HG03039 (cell line): Measurements from ENCODE around the gene TREH.
A peak's percentile ranks its signal among the peaks of the same experiment; 100 is the strongest.
"Not testable (repeated sequence)": the region's sequence is repeated elsewhere in the genome, so short reads cannot be mapped to it uniquely, and the experiment has no call there.

Experiments used
- ATAC-seq: cut with Tn5 transposase; IDR thresholded peaks from one replicate; pipeline ENCODE4 v1.9.1; 2021; ENCODE audit warnings: mild to moderate bottlenecking, moderate library complexity; ENCODE audit not compliant: unreplicated experiment

TREH gene, protein sequence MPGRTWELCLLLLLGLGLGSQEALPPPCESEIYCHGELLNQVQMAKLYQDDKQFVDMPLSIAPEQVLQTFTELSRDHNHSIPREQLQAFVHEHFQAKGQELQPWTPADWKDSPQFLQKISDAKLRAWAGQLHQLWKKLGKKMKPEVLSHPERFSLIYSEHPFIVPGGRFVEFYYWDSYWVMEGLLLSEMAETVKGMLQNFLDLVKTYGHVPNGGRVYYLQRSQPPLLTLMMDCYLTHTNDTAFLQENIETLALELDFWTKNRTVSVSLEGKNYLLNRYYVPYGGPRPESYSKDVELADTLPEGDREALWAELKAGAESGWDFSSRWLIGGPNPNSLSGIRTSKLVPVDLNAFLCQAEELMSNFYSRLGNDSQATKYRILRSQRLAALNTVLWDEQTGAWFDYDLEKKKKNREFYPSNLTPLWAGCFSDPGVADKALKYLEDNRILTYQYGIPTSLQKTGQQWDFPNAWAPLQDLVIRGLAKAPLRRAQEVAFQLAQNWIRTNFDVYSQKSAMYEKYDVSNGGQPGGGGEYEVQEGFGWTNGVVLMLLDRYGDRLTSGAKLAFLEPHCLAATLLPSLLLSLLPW

GRCh38 chr11:118679483-118679882, at the start of gene TREH:
Gene TREH (minus strand): TSS chr11:118679650. CDS start chr11:118679627, 23 bp downstream.
- no peak for ATAC-seq

DNA sequence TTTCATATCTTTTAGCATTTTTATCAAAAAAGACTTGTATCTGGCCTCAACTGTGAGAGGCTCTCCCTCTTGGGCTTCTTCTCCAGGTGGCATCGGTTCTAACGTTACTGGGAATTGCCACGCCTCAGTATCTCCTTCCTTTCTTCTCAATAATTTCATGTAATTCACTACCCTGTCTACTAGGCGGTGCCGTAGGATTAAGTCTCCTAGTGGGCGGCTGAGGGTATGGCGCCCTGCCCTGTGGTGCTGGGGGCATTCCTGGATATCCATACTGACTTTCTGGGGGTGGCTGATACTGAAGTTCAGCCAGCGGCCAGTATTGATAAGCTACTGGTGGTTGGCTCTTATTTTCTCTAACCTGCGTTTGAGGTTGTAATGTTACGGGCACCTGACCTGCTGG, 48.7 kb upstream of the TREH start:
- ATAC-seq, result not testable (repeated sequence)

- not testable (repeated sequence) for ATAC-seq
Observed at GRCh38 chr11:118727721-118728066, 48.2 kb upstream of the TREH start.

DNA sequence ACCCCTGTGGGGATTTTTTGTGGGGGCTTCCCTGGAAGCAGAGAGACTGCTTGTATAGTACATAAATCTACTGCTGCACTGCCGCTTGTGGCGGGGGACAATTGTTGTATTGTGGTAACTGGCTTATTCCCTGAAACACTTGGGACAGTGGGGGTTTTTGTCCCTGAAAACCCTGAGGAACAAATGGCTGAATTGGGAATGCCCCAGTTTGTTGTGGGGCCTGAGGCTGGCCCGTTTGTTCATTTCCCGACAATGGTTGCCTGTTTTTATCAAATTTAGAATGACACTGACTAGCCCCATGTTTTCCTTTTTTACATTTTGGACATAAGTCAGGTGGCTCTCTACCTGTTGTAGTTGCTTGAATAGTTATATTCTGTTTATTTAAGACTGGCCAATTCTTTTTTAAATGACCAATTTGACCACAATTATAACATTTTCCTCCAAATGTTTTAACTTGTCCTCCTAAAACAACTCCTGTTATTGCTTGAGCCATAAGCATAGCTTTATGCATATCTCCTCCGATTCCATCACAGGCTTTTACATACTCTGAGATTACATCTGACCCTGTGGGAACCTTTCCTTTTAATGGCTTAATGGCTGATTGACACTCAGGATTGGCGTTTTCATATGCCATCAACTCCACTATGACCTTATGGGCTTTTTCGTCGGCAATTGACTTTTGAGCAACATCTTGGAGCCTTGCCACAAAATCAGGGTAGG, 47.7 kb upstream of the TREH start:
- not testable (repeated sequence) for ATAC-seq

DNA sequence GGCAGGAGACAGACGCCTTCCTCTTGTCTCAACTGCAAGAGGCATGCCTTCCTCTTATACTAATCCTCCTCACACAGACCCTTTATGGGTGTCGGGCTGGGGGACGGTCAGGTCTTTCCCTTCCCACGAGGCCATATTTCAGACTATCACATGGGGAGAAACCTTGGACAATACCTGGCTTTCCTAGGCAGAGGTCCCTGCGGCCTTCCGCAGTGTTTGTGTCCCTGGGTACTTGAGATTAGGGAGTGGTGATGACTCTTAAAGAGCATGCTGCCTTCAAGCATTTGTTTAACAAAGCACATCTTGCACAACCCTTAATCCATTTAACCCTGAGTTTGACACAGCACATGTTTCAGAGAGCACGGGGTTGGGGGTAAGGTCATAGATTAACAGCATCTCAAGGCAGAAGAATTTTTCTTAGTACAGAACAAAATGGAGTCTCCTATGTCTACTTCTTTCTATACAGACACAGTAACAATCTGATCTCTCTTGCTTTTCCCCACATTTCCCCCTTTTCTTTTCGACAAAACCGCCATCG, 42.1 kb upstream of the TREH start:
- not testable (repeated sequence) for ATAC-seq

DNA sequence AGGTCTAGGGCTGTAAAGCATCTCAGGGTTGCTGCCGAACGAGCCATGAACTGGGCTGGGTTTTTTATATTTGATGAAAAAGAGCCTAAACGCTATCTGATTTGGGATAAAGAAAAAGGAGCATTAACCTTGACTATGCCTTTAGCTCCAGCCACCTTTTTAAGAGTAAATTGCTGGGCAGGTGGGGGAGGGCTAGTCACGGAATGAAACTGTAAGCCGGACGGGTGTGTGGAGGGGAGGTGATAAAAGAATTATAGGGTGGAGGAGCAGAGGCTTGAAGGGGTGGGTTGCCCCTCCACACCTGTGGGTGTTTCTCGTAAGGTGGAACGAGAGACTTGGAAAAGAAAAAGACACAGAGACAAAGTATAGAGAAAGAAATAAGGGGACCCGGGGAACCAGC, 41.3 kb upstream of the TREH start:
- not testable (repeated sequence) for ATAC-seq

GRCh38 chr11:118720078-118720477, 40.6 kb upstream of the TREH start:
- not testable (repeated sequence) for ATAC-seq

GRCh38 chr11:118718562-118718961, 39.1 kb upstream of the TREH start:
- ATAC-seq, result not testable (repeated sequence)

- not testable (repeated sequence) for ATAC-seq
Observed at GRCh38 chr11:118717733-118718132, 38.3 kb upstream of the TREH start.

GRCh38 chr11:118717221-118717620, 37.8 kb upstream of the TREH start:
- not testable (repeated sequence) for ATAC-seq

DNA sequence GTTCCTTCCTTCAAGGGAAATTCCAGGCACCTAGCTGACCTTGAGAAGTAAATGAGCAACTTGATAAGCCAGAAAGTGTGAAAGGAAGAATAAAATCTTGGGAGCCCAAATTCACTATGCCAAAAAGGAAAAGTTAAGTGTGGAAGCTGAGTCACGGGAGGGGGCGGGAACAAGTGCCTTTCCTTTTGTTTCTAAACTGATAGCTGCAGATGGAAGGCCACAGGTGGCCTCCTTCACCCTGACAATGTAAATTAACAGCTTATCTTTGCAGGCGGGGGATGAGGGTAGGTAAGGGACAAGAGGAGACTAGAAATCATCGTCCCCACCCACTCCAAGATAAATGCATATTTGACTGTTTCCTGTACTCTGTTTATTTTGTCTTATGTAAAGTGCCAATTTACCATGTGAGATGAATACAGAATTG, 36.4 kb upstream of the TREH start:
- ATAC-seq, result peak; percentile 10

DNA sequence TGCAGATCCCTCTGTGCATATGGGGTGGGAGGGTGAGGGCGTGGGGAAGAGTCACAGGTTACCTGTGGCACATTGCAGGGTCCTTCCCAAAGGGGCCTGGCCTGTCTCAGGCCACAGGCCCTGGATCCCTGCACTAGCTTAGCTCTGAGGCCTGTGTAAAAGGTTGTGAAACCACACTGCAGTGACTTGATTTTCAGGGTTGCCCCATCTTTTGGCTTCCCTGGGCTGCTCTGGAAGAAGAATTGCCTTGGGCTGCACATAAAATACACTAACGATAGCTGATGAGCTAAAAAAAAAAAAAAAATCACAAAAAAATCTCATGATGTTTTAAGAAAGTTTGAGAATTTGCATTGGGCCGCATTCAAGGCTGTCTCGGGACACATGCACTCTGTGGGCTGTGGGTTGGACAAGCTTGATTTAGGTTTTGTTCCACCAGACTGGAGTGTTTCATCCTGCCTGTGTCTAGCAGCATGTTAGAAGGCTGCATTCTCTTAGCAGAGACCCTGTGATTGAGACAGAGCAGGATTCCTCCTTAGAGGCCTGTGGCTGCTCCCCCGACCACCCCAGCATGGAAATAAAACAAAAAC, 35.9 kb upstream of the TREH start:
- ATAC-seq, result peak; percentile 54

DNA sequence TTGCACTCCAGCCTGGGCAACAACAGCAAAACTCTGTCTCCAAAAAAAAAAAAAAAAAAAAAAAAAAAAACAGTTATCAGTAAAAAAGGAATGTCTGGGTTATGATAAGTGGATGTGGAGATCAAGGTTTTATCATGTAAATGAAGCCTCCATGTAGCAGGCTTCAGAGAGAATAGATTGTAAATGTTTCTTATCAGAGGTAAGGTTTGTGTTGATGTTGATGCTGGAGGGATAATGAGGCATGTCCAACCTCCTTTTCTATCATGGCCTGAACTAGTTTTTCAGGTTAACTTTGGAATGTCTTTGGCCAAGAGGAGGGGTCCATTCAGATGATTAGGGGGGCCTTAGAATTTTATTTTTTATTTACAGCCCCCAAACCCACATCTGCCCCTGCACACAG, 35.4 kb upstream of the TREH start:
- ATAC-seq, result no peak

- ATAC-seq, result not testable (repeated sequence)
Observed at GRCh38 chr11:118714416-118714815, 35.0 kb upstream of the TREH start.

DNA sequence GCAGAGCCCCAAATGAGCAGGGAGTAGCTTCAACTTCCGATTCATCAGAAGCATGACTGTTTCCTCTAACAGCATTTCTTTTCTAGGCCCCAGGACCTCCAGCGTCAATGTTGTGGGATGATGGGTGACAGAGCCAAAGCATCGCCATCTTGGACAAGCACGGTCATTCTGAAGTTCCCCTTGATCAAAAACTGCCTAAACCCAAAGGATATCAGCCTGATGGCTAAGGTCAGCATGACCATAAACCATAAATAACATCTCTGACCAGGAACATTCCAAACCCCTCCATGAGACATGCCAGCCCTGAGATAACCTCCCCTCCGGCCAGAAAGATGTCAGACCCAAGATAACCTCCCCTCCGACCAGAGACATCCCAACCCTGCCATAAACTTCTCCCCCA, 28.8 kb upstream of the TREH start:
- ATAC-seq, result no peak

GRCh38 chr11:118706546-118706825, 27.0 kb upstream of the TREH start:
- ATAC-seq, result no peak

DNA sequence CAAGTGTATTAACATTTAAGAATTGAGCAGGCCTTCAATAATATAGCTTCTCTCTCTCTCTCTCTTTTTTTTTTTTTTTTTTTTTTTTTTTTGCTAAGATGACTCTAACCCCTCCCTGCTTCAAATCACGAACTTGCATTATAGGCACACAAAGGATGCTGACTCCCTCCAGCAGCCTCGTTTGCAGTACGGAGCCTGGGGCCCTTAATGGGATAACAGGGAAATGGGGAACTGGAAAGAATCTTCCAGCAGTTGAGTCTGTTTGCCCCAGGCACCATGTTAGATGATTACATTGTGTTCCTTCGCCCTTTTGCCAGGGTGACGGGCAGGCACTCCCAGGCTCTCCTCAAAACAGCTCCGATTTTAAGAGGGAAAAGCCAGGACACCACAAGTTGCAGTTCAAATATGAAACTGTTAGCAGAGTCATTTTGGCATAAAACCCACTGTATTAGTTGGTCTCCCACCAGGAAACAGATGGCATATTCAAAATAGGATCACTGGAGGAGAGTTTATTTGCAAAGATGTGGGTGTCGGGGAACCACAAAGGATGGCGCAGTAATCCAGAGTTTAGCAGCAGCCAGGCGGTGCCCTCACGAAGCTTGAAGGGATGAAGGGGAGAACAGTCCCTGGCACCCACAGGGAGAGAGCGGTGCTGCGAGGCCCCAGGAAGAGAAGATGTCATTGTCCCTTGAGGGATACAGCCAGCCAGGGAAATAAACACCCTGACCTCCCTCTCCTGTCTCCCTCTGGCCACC, 26.5 kb upstream of the TREH start:
- no peak for ATAC-seq

GRCh38 chr11:118705111-118705741, 25.8 kb upstream of the TREH start:
- ATAC-seq, result no peak

DNA sequence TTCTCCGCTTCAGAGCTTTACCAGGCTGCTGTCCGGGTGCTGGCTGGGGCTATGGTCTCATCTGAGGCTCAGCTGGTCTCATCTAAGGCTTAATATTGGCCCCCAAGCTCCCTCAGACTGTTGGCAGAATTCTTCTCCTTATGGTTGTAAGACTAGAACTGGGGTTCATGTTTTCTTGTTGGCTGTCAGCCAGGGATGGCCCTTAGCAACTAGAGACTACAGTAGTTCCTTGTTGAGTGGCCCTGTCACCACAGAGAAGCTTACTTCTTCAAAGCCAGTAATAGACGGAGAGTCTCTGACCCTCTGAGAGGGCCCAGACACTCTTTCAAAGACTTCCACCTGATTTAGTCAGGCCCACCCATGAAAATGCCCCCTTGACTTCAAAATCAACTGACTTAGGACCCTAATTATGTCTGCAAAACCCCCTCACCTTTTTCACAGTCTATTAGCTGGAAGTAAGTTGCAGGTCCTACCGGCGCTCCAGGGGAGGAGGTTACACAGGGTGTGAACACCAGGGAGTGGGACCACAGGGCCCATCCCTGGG, 24.2 kb upstream of the TREH start:
- ATAC-seq, result no peak
